ENCODE data around the gene CACNA1A. TPM values are rescaled to one million over a fixed set of nuclear protein-coding genes. Genes with fewer than 3 reads are reported as not detected.

Gene CACNA1A
- total RNA-seq, 1 experiment from 2014 or later = not detected

- Histone ChIP-seq H3K79me2 (ENCODE audit: low read length) (no peaks in the 10 kb centered on the region), H3K9ac (ENCODE audit: low read length) (no peak overlapping the region), H3K9me3 (ENCODE audit: low read length) (no peaks in the 10 kb centered on the region), H3K4me2 (ENCODE audit: low read depth, low read length, poor library complexity, severe bottlenecking) (no peak overlapping the region), H3K4me3 (ENCODE audit: low read length) (no peak overlapping the region), H3K27ac (ENCODE audit: low read length) (no peak overlapping the region), H3K9me2 (replicated peaks; ENCODE audit: insufficient read depth, low read length) (no peaks in the 10 kb centered on the region), H2AFZ (ENCODE audit: low read length) (no peak overlapping the region), H4K20me1 (ENCODE audit: insufficient read depth, low read depth, low read length) (no peaks in the 10 kb centered on the region), H3K4me1 (ENCODE audit: low read length) (no peaks in the 10 kb centered on the region), H3K27me3 (ENCODE audit: low read length) (no peaks in the 10 kb centered on the region), H3K36me3 (ENCODE audit: insufficient read depth, low read length) (no peaks in the 10 kb centered on the region)
- no peak for DNase-seq
Measured at GRCh38 chr19:13408889-13409518, 97.3 kb downstream of the CACNA1A start.

- Histone ChIP-seq H3K27me3 (ENCODE audit: low read length) (no peaks in the 10 kb centered on the region; the same call in 1 of the 2 replicates), H4K20me1 (ENCODE audit: insufficient read depth, low read depth, low read length) (no peaks in the 10 kb centered on the region), H3K4me2 (ENCODE audit: low read depth, low read length, poor library complexity, severe bottlenecking) (no peak overlapping the region), H3K9me2 (replicated peaks; ENCODE audit: insufficient read depth, low read length) (no peaks in the 10 kb centered on the region), H3K4me3 (ENCODE audit: low read length) (no peak overlapping the region), H3K27ac (ENCODE audit: low read length) (no peak overlapping the region), H3K79me2 (ENCODE audit: low read length) (no peaks in the 10 kb centered on the region), H3K9me3 (ENCODE audit: low read length) (0 out of 2 replicates have a peak, but pooled peaks cover 2% of the 10 kb centered on the region), H2AFZ (ENCODE audit: low read length) (no peak overlapping the region), H3K9ac (ENCODE audit: low read length) (no peak overlapping the region), H3K36me3 (ENCODE audit: insufficient read depth, low read length) (no peaks in the 10 kb centered on the region), H3K4me1 (ENCODE audit: low read length) (no peaks in the 10 kb centered on the region)
- no peak for DNase-seq
Measured at GRCh38 chr19:13404236-13404635, 102.0 kb downstream of the CACNA1A start.

GRCh38 chr19:13401388-13401787, 104.9 kb downstream of the CACNA1A start:
- H3K36me3 ChIP-seq (ENCODE audit: insufficient read depth, low read length) = no peaks in the 10 kb centered on the region
- H3K27me3 ChIP-seq (ENCODE audit: low read length) = no peaks in the 10 kb centered on the region; the same call in 1 of the 2 replicates
- H3K4me2 ChIP-seq (ENCODE audit: low read depth, low read length, poor library complexity, severe bottlenecking) = no peak overlapping the region
- H3K79me2 ChIP-seq (ENCODE audit: low read length) = no peaks in the 10 kb centered on the region
- no peaks in the 10 kb centered on the region for H3K9me2 ChIP-seq (replicated peaks; ENCODE audit: insufficient read depth, low read length)
- H3K4me1 ChIP-seq (ENCODE audit: low read length) = no peaks in the 10 kb centered on the region
- no peak overlapping the region for H3K27ac ChIP-seq (ENCODE audit: low read length)
- no peak overlapping the region for H2AFZ ChIP-seq (ENCODE audit: low read length)
- H3K9ac ChIP-seq (ENCODE audit: low read length) = no peak overlapping the region
- 0 out of 2 replicates have a peak, but pooled peaks cover 2% of the 10 kb centered on the region for H3K9me3 ChIP-seq (ENCODE audit: low read length)
- peak; percentile 53 for DNase-seq
- no peaks in the 10 kb centered on the region for H4K20me1 ChIP-seq (ENCODE audit: insufficient read depth, low read depth, low read length)
- no peak overlapping the region for H3K4me3 ChIP-seq (ENCODE audit: low read length)

GRCh38 chr19:13400296-13400695, 106.0 kb downstream of the CACNA1A start:
- Histone ChIP-seq H3K36me3 (ENCODE audit: insufficient read depth, low read length) (no peaks in the 10 kb centered on the region), H4K20me1 (ENCODE audit: insufficient read depth, low read depth, low read length) (no peaks in the 10 kb centered on the region), H3K4me3 (ENCODE audit: low read length) (no peak overlapping the region), H3K9ac (ENCODE audit: low read length) (no peak overlapping the region), H3K4me2 (ENCODE audit: low read depth, low read length, poor library complexity, severe bottlenecking) (no peak overlapping the region), H3K27me3 (ENCODE audit: low read length) (no peaks in the 10 kb centered on the region; the same call in 1 of the 2 replicates), H3K79me2 (ENCODE audit: low read length) (no peaks in the 10 kb centered on the region), H3K27ac (ENCODE audit: low read length) (no peak overlapping the region), H3K4me1 (ENCODE audit: low read length) (no peaks in the 10 kb centered on the region), H2AFZ (ENCODE audit: low read length) (no peak overlapping the region), H3K9me3 (ENCODE audit: low read length) (0 out of 2 replicates have a peak, but pooled peaks cover 2% of the 10 kb centered on the region), H3K9me2 (replicated peaks; ENCODE audit: insufficient read depth, low read length) (no peaks in the 10 kb centered on the region)
- no peak for DNase-seq

- H3K9ac ChIP-seq (ENCODE audit: low read length) = no peak overlapping the region
- H3K9me3 ChIP-seq (ENCODE audit: low read length) = 0 out of 2 replicates have a peak, but pooled peaks cover 2% of the 10 kb centered on the region
- H3K79me2 ChIP-seq (ENCODE audit: low read length) = no peaks in the 10 kb centered on the region
- no peaks in the 10 kb centered on the region for H3K36me3 ChIP-seq (ENCODE audit: insufficient read depth, low read length)
- H2AFZ ChIP-seq (ENCODE audit: low read length) = no peak overlapping the region
- H3K27ac ChIP-seq (ENCODE audit: low read length) = no peak overlapping the region
- no peak for DNase-seq
- H3K4me3 ChIP-seq (ENCODE audit: low read length) = no peak overlapping the region
- no peaks in the 10 kb centered on the region for H3K9me2 ChIP-seq (replicated peaks; ENCODE audit: insufficient read depth, low read length)
- no peaks in the 10 kb centered on the region; the same call in 1 of the 2 replicates for H3K27me3 ChIP-seq (ENCODE audit: low read length)
- H3K4me2 ChIP-seq (ENCODE audit: low read depth, low read length, poor library complexity, severe bottlenecking) = no peak overlapping the region
- no peaks in the 10 kb centered on the region for H4K20me1 ChIP-seq (ENCODE audit: insufficient read depth, low read depth, low read length)
- H3K4me1 ChIP-seq (ENCODE audit: low read length) = no peaks in the 10 kb centered on the region
Measured at GRCh38 chr19:13399746-13400145, 106.5 kb downstream of the CACNA1A start.

- Histone ChIP-seq H2AFZ (ENCODE audit: low read length) (no peak overlapping the region), H3K4me2 (ENCODE audit: low read depth, low read length, poor library complexity, severe bottlenecking) (no peak overlapping the region)
Measured at GRCh38 chr19:13398780-13399726, 107.2 kb downstream of the CACNA1A start.

GRCh38 chr19:13398182-13398581, 108.1 kb downstream of the CACNA1A start:
- Histone ChIP-seq H3K27me3 (ENCODE audit: low read length) (no peaks in the 10 kb centered on the region; the same call in 1 of the 2 replicates), H3K79me2 (ENCODE audit: low read length) (no peaks in the 10 kb centered on the region), H3K4me1 (ENCODE audit: low read length) (no peaks in the 10 kb centered on the region), H2AFZ (ENCODE audit: low read length) (no peak overlapping the region), H3K36me3 (ENCODE audit: insufficient read depth, low read length) (no peaks in the 10 kb centered on the region), H4K20me1 (ENCODE audit: insufficient read depth, low read depth, low read length) (no peaks in the 10 kb centered on the region), H3K9ac (ENCODE audit: low read length) (no peak overlapping the region), H3K4me3 (ENCODE audit: low read length) (no peak overlapping the region), H3K9me3 (ENCODE audit: low read length) (0 out of 2 replicates have a peak, but pooled peaks cover 2% of the 10 kb centered on the region), H3K4me2 (ENCODE audit: low read depth, low read length, poor library complexity, severe bottlenecking) (no peak overlapping the region), H3K27ac (ENCODE audit: low read length) (no peak overlapping the region), H3K9me2 (replicated peaks; ENCODE audit: insufficient read depth, low read length) (no peaks in the 10 kb centered on the region)
- no peak for DNase-seq

More at GRCh38 chr19:13398780-13399726, 107.2 kb downstream of the CACNA1A start:
- Histone ChIP-seq H4K20me1 (ENCODE audit: insufficient read depth, low read depth, low read length) (no peaks in the 10 kb centered on the region), H3K9me2 (replicated peaks; ENCODE audit: insufficient read depth, low read length) (no peaks in the 10 kb centered on the region), H3K4me3 (ENCODE audit: low read length) (no peak overlapping the region), H3K4me1 (ENCODE audit: low read length) (no peaks in the 10 kb centered on the region), H3K9me3 (ENCODE audit: low read length) (0 out of 2 replicates have a peak, but pooled peaks cover 2% of the 10 kb centered on the region), H3K27me3 (ENCODE audit: low read length) (no peaks in the 10 kb centered on the region; the same call in 1 of the 2 replicates), H3K79me2 (ENCODE audit: low read length) (no peaks in the 10 kb centered on the region), H3K27ac (ENCODE audit: low read length) (no peak overlapping the region), H3K36me3 (ENCODE audit: insufficient read depth, low read length) (no peaks in the 10 kb centered on the region), H3K9ac (ENCODE audit: low read length) (no peak overlapping the region)
- DNase-seq = no peak
